ENCODE measurements around the gene CELF1.
A peak's percentile ranks its signal among the peaks of the same experiment; 100 is the strongest.

DNA sequence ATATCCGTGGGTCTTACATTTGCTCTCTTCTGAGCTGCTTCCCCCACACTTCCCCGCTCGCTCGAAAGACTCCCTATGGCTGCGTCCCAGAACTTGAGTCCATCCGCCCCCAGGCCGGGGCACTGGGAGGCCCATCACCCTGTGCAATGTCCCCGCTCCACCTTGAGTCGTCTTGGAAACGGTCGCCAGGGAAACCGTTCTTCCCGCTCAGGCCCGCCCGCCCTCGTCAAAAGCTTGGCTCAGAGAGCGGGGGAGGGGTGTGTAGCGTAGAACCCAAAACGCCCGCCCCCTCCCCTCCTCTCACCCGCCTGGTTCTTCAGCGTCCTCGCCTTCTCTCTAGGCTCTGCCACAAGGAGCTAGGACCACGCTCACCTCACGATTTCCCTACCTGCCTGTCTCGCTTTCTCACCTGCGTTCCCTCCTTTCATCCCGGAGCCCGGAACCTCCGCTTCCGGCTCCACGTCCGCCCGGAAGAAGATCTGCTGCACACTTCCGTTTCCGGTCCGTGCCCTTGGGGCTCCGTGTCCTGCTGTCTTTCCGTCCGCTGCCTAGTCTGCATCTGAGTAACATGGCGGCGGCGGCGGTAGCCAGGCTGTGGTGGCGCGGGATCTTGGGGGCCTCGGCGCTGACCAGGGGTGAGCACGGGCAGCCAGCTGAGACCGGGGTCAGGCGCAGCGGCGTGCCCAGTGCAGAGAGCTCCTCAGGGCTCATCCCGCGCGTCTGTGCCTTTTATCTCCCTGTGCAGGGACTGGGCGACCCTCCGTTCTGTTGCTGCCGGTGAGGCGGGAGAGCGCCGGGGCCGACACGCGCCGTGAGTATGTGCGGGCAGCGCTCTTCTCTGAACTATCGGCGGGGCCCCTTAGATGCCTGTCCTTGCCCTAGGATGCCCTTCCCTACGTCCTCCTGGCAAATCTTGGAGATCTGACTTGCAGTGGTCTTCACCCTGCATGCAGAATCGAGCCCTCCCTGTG lies 25.9 kb upstream of the CELF1 start, which contains the start of the genes KBTBD4 and NDUFS3:
- TF ChIP-seq POLR2A (IDR thresholded peaks at IDR 0.05; ENCODE audit: low read depth), result peak; percentile 47
- TF ChIP-seq, protein P1, sequence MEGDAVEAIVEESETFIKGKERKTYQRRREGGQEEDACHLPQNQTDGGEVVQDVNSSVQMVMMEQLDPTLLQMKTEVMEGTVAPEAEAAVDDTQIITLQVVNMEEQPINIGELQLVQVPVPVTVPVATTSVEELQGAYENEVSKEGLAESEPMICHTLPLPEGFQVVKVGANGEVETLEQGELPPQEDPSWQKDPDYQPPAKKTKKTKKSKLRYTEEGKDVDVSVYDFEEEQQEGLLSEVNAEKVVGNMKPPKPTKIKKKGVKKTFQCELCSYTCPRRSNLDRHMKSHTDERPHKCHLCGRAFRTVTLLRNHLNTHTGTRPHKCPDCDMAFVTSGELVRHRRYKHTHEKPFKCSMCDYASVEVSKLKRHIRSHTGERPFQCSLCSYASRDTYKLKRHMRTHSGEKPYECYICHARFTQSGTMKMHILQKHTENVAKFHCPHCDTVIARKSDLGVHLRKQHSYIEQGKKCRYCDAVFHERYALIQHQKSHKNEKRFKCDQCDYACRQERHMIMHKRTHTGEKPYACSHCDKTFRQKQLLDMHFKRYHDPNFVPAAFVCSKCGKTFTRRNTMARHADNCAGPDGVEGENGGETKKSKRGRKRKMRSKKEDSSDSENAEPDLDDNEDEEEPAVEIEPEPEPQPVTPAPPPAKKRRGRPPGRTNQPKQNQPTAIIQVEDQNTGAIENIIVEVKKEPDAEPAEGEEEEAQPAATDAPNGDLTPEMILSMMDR (IDR thresholded peaks at IDR 0.05), result no peak

All from esophagus muscularis mucosa (tissue), 3 donors.